Skeletal muscle satellite cell (primary cell): Measurements from ENCODE around the gene DTHD1.

Experiments
- H3K27me3 ChIP-seq: 2 replicates; pipeline ENCODE4 v1.7.0; 2013; ENCODE audit warnings: low read length; ENCODE audit not compliant: control insufficient read depth, insufficient read depth
- H3K36me3 ChIP-seq: 2 replicates; pipeline ENCODE4 v1.7.0; 2013; ENCODE audit warnings: mild to moderate bottlenecking, control low read depth, low read length; ENCODE audit not compliant: insufficient read depth
- H3K4me1 ChIP-seq: 2 replicates; pipeline ENCODE4 v1.7.0; 2013; ENCODE audit warnings: low read length; ENCODE audit not compliant: control insufficient read depth, insufficient read depth
- H3K4me2 ChIP-seq: 2 replicates; pipeline ENCODE4 v1.7.0; 2013; ENCODE audit warnings: mild to moderate bottlenecking, low read length
- H3K4me3 ChIP-seq: 2 replicates; pipeline ENCODE4 v1.7.0; 2013; ENCODE audit warnings: low read length
- H3K9ac ChIP-seq: 2 replicates; pipeline ENCODE4 v1.7.0; 2013; ENCODE audit warnings: mild to moderate bottlenecking, low read depth, low read length, moderate library complexity
- H3K9me3 ChIP-seq: replicated peaks from 2 replicates; pipeline ENCODE4 v1.7.0; 2013; ENCODE audit warnings: mild to moderate bottlenecking, control low read depth, low read length

The DTHD1 gene

DNA sequence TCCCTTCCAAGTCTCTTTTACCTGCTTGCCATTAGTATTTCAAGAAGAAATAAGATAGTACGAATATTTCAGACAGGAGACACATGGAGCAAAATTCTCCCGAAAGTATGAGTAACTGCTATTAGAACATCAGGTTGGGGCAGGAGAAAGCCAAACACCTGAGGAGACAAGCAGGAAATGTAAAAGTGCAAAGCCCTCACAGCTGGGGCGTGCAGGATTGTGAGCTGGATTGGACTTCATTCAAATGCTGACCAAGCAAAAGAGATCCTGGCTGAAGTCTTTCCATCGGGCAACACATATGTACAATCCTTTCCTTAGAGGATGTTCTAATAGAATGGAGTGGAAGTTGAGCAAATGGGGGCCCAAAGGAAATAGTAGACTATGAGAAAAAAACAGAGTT, 76.8 kb downstream of the DTHD1 start:
- Histone ChIP-seq H3K36me3 (no peaks in the 10 kb centered on the region), H3K9me3 (no peaks in the 10 kb centered on the region), H3K4me3 (no peak overlapping the region), H3K4me1 (no peaks in the 10 kb centered on the region), H3K27me3 (no peaks in the 10 kb centered on the region), H3K4me2 (no peak overlapping the region), H3K9ac (no peak overlapping the region)

DNA sequence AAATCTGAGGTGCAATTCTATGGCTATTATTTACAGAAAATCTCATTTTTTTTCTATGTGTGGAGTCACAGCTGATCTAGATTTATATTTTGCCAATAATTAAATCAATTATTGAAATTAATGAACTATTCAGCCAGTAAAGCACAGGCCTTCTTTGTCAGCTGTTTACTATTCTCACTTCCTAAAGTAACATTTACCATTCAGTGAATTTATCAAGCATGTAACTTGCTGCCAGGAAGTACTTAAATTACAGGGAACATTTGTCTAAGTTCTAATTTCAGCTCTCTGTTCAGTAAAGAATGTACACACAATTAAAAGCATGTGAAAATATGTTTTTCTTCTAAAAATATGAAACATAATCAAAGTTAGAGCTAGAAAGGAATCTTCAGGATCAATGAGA, 79.3 kb downstream of the DTHD1 start:
- no peaks in the 10 kb centered on the region for H3K9me3 ChIP-seq
- H3K36me3 ChIP-seq = no peaks in the 10 kb centered on the region
- H3K4me2 ChIP-seq = no peak overlapping the region
- H3K9ac ChIP-seq = no peak overlapping the region
- no peak overlapping the region for H3K4me3 ChIP-seq
- H3K4me1 ChIP-seq = no peaks in the 10 kb centered on the region
- no peaks in the 10 kb centered on the region for H3K27me3 ChIP-seq

DNA sequence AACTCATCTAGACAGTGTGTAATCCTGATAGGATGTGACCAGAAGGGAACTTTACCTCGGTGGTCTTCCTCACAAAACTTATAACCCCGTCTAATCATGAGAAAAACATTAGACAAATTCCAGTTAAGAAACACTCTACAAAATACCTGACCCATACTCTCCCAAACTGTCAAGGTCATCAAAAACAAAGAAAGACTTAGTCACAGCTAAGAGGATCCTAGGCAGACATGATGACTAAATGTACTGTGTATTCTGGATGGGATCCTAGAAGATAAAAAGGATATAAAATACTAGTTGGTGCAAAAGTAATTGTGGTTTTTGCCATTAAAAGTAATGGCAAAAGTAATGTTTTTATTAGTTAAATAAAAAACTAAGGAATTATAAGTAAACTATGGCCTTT, 81.6 kb downstream of the DTHD1 start:
- H3K4me2 ChIP-seq = no peak overlapping the region
- H3K4me3 ChIP-seq = no peak overlapping the region
- H3K4me1 ChIP-seq = no peaks in the 10 kb centered on the region
- no peaks in the 10 kb centered on the region for H3K9me3 ChIP-seq
- no peaks in the 10 kb centered on the region for H3K36me3 ChIP-seq
- no peak overlapping the region for H3K9ac ChIP-seq
- no peaks in the 10 kb centered on the region for H3K27me3 ChIP-seq

DNA sequence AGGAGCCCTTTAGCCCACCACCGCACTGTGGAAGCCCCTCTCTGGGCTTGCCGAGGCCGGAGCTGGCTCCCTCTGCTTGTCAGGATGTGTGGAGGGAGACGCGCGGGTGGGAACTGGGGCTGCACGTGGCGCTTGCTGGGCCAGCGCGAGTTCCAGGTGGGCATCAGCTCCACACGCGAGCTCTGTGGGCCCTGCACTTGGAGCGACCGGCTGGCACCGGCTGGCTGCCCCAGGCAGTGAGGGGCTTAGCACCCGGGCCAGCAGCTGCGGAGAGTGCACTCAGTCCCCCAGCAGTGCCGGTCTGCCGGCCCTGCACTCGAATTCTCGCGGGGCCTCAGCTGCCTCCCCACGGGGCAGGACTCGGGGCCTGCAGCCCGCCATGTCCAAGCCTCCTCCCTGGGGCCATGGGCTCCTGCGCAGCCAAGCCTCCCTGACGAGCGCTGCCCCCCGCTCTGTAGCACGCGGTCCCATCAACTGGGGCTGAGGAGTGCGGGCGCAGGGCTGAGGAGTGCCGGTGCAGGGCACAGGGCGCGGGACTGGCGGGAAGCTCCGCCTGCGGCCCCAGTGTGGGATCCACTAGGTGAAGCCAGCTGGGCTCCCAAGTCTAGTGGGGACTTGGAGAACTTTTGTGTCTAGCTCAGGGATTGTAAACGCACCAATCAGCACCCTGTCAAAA, 93.6 kb downstream of the DTHD1 start:
- Histone ChIP-seq H3K36me3 (no peaks in the 10 kb centered on the region), H3K9ac (no peak overlapping the region), H3K4me1 (no peaks in the 10 kb centered on the region), H3K9me3 (peaks cover 4% of the 10 kb centered on the region), H3K4me2 (no peak overlapping the region), H3K27me3 (no peaks in the 10 kb centered on the region), H3K4me3 (no peak overlapping the region)

DNA sequence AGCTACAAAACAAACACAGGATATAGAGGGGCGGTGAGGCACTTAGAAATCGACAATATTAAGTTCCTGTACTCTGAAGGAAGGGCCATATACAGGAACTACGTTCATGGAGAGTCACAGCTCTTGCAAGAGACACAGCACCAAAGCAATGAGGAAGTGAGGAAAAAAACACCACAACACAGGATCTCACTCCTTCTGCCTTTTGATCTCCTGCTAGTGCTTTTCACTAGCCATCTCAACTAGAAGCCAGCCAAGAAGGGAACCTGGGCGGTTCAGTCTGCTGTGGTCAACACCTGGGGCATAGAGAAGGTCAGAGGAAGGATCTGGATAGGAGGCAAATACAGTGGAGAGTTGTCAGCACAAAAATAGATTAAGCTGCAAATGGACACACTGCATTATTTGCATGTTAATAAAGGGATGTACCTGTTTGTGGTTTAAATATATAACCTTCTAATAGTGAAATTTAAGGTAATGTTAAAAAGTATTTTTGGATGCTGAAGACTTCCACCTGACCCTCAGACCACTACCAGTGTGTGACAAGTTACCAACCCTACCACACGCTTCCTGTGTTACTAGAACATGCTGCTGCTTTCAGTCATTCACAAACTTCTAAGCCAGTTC, 104.6 kb downstream of the DTHD1 start:
- Histone ChIP-seq H3K27me3 (no peaks in the 10 kb centered on the region), H3K4me2 (no peak overlapping the region), H3K4me1 (no peaks in the 10 kb centered on the region), H3K4me3 (no peak overlapping the region), H3K9ac (no peak overlapping the region), H3K36me3 (no peaks in the 10 kb centered on the region), H3K9me3 (peaks cover 9% of the 10 kb centered on the region)

- H3K4me1 ChIP-seq = no peaks in the 10 kb centered on the region
- H3K4me2 ChIP-seq = no peak overlapping the region
- peaks cover 9% of the 10 kb centered on the region for H3K9me3 ChIP-seq
- H3K9ac ChIP-seq = no peak overlapping the region
- no peak overlapping the region for H3K4me3 ChIP-seq
- no peaks in the 10 kb centered on the region for H3K36me3 ChIP-seq
- no peaks in the 10 kb centered on the region for H3K27me3 ChIP-seq
These were observed 105.3 kb downstream of the DTHD1 start for GRCh38 chr4:36386691-36387090.

GRCh38 chr4:36388710-36389109, 107.3 kb downstream of the DTHD1 start:
- no peak overlapping the region for H3K4me3 ChIP-seq
- H3K27me3 ChIP-seq = no peaks in the 10 kb centered on the region
- peaks cover 9% of the 10 kb centered on the region for H3K9me3 ChIP-seq
- no peaks in the 10 kb centered on the region for H3K36me3 ChIP-seq
- no peaks in the 10 kb centered on the region for H3K4me1 ChIP-seq
- H3K4me2 ChIP-seq = no peak overlapping the region
- no peak overlapping the region for H3K9ac ChIP-seq

DNA sequence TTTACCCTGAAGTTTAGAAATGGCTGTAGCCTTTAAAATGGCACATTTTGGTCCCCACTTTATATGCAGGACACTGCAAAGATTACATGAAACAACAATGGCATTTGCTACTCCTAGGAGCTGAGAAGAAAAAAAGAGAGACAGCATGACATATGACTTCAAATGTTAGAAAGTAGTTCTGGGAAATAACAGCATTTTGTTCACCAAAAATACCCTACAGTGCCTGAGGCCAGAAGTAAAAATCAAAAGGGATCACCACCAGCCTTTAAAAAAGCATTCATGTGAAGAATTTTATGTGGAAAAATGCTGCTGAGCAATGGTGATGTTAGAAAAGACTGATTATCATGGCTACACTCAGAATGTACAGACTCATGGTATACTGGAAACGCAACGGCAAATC, 110.0 kb downstream of the DTHD1 start:
- H3K27me3 ChIP-seq = no peaks in the 10 kb centered on the region
- no peaks in the 10 kb centered on the region for H3K4me1 ChIP-seq
- no peaks in the 10 kb centered on the region for H3K36me3 ChIP-seq
- no peak overlapping the region for H3K4me2 ChIP-seq
- H3K9me3 ChIP-seq = peaks cover 9% of the 10 kb centered on the region
- H3K9ac ChIP-seq = no peak overlapping the region
- H3K4me3 ChIP-seq = no peak overlapping the region

DNA sequence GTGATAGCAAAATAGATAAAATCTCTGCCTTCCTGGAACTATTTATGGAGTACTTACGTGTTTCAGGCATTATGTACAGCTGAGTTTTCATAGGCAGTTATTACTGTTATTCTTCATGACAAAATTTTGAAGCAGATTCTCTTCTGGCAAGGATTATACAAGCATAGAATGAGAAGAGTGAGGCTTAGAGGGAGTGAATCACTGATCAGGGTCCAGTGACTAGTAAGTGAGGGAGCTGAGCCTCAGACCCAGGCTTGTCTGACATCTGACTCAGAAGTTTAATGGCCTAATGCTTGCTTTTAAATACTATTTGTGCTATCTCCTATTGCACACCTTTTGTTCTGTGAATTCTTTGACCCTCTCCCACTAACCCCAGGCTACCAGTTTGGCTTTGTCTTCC, 110.6 kb downstream of the DTHD1 start:
- Histone ChIP-seq H3K9me3 (peaks cover 9% of the 10 kb centered on the region), H3K4me2 (no peak overlapping the region), H3K4me1 (no peaks in the 10 kb centered on the region), H3K9ac (no peak overlapping the region), H3K36me3 (no peaks in the 10 kb centered on the region), H3K27me3 (no peaks in the 10 kb centered on the region), H3K4me3 (no peak overlapping the region)

GRCh38 chr4:36392916-36393315, 111.5 kb downstream of the DTHD1 start:
- H3K27me3 ChIP-seq = no peaks in the 10 kb centered on the region
- H3K36me3 ChIP-seq = no peaks in the 10 kb centered on the region
- H3K4me1 ChIP-seq = no peaks in the 10 kb centered on the region
- peaks cover 7% of the 10 kb centered on the region for H3K9me3 ChIP-seq
- no peak overlapping the region for H3K9ac ChIP-seq
- H3K4me2 ChIP-seq = no peak overlapping the region
- no peak overlapping the region for H3K4me3 ChIP-seq
